ENCODE results near the gene TMEM63C. TPM values are rescaled to one million over a fixed set of nuclear protein-coding genes. Genes with fewer than 3 reads are reported as not detected.

The TMEM63C gene
- total RNA-seq, 1 experiment from 2014 or later, result 0.13 TPM

DNA sequence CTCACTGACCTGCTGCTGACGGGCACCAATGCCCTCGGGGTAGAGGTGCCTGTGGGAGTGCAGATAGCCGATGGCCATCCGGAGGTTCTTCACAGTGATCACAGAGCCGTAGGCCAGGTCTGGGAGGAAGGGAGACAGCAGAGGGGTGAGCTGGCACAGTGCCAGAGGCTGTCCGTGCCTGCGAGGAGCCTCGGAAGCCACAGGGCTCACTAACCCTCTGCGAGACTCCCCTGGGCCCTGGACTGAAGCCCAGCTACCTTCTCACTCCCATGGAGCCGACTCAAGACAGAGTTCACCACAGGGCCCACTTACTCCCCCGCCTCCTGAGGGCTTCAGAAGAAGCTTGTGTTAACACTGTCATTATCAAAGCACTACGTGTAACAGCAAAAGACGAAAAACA, 114.6 kb downstream of the TMEM63C start:
- TF ChIP-seq, protein P1, sequence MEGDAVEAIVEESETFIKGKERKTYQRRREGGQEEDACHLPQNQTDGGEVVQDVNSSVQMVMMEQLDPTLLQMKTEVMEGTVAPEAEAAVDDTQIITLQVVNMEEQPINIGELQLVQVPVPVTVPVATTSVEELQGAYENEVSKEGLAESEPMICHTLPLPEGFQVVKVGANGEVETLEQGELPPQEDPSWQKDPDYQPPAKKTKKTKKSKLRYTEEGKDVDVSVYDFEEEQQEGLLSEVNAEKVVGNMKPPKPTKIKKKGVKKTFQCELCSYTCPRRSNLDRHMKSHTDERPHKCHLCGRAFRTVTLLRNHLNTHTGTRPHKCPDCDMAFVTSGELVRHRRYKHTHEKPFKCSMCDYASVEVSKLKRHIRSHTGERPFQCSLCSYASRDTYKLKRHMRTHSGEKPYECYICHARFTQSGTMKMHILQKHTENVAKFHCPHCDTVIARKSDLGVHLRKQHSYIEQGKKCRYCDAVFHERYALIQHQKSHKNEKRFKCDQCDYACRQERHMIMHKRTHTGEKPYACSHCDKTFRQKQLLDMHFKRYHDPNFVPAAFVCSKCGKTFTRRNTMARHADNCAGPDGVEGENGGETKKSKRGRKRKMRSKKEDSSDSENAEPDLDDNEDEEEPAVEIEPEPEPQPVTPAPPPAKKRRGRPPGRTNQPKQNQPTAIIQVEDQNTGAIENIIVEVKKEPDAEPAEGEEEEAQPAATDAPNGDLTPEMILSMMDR (conservative IDR thresholded peaks at IDR 0.05; ENCODE audit: low read depth, low read length), result no peak
- TF ChIP-seq EZH2 (IDR thresholded peaks at IDR 0.05; ENCODE audit: borderline replicate concordance, low read depth, low read length, poor library complexity, severe bottlenecking), result no peak
- Histone ChIP-seq H3K27me3 (replicated peaks; ENCODE audit: insufficient read depth, low read depth, low read length, poor library complexity) (no peaks in the 10 kb centered on the region), H3K4me1 (ENCODE audit: insufficient read depth, low read length, poor library complexity, severe bottlenecking) (no peaks in the 10 kb centered on the region), H3K4me3 (ENCODE audit: low read depth, low read length, poor library complexity, severe bottlenecking) (no peak overlapping the region), H3K27ac (ENCODE audit: low read depth, low read length, poor library complexity, severe bottlenecking) (no peak overlapping the region), H3K36me3 (ENCODE audit: insufficient read depth, low read length, poor library complexity, severe bottlenecking) (peaks cover 2% of the 10 kb centered on the region), H3K9me3 (ENCODE audit: low read depth, low read length, poor library complexity, severe bottlenecking) (no peaks in the 10 kb centered on the region)
- no peak for DNase-seq (ENCODE audit: low spot score)
- POLR2A ChIA-PET (ENCODE audit: low non-redundant PET), result no interaction called here
- CTCF ChIA-PET, result no interaction called here
- no TSS peak for BruUV-seq (replicated peaks)
- intact Hi-C loops (cut with micrococcal nuclease; ENCODE audit: unreplicated experiment), result no loop called here

DNA sequence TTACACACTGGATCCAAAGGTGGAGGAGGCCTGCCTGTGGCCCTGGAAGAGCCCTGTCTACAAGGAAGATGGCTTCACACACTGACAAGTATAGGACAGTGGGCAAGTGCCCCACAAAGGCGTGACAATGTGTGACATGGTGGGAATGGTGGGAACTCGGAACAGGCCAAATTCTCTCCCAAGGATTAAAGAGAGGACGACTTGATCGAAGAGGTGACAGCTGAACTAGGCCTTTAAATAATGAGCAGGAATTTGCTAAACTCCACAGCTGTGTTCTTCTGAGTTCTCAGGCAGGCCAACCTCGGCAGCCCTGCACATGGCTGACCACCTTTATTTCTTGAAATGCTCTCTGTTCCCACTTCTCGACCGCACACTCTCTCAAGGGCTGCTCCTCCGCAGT, 115.3 kb downstream of the TMEM63C start:
- intact Hi-C loops (cut with micrococcal nuclease; ENCODE audit: unreplicated experiment), result no loop called here
- TF ChIP-seq, protein P1 (conservative IDR thresholded peaks at IDR 0.05; ENCODE audit: low read depth, low read length), result no peak
- TF ChIP-seq EZH2 (IDR thresholded peaks at IDR 0.05; ENCODE audit: borderline replicate concordance, low read depth, low read length, poor library complexity, severe bottlenecking), result no peak
- Histone ChIP-seq H3K36me3 (ENCODE audit: insufficient read depth, low read length, poor library complexity, severe bottlenecking) (peaks cover 2% of the 10 kb centered on the region), H3K4me3 (ENCODE audit: low read depth, low read length, poor library complexity, severe bottlenecking) (no peak overlapping the region), H3K27me3 (replicated peaks; ENCODE audit: insufficient read depth, low read depth, low read length, poor library complexity) (no peaks in the 10 kb centered on the region), H3K4me1 (ENCODE audit: insufficient read depth, low read length, poor library complexity, severe bottlenecking) (no peaks in the 10 kb centered on the region), H3K27ac (ENCODE audit: low read depth, low read length, poor library complexity, severe bottlenecking) (no peak overlapping the region), H3K9me3 (ENCODE audit: low read depth, low read length, poor library complexity, severe bottlenecking) (no peaks in the 10 kb centered on the region)
- POLR2A ChIA-PET (ENCODE audit: low non-redundant PET), result no interaction called here
- BruUV-seq (replicated peaks), result no TSS peak
- no peak for DNase-seq (ENCODE audit: low spot score)
- CTCF ChIA-PET, result no interaction called here

DNA sequence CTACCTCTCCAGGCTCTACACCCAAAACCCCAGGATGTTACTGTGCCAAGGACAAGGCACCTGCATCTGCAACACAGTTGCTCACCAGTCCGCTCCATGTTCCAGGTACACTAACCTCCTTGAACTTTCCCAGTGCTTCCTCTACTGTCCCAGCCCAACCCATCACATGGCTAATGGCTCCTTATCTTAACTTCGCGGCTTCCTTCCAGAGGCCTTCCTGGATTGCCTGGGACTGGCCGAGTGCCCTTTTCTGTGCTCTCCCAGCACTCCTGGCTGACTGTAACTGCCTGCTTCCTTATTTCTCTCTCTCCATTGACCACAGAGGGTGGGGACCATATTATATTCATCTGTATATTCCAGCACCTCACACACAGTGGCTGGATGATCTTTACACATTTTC, 118.2 kb downstream of the TMEM63C start:
- Histone ChIP-seq H3K4me1 (ENCODE audit: insufficient read depth, low read length, poor library complexity, severe bottlenecking) (no peaks in the 10 kb centered on the region), H3K4me3 (ENCODE audit: low read depth, low read length, poor library complexity, severe bottlenecking) (no peak overlapping the region), H3K27ac (ENCODE audit: low read depth, low read length, poor library complexity, severe bottlenecking) (no peak overlapping the region), H3K27me3 (replicated peaks; ENCODE audit: insufficient read depth, low read depth, low read length, poor library complexity) (no peaks in the 10 kb centered on the region), H3K36me3 (ENCODE audit: insufficient read depth, low read length, poor library complexity, severe bottlenecking) (peaks cover 2% of the 10 kb centered on the region), H3K9me3 (ENCODE audit: low read depth, low read length, poor library complexity, severe bottlenecking) (no peaks in the 10 kb centered on the region)
- BruUV-seq (replicated peaks), result no TSS peak
- no peak for DNase-seq (ENCODE audit: low spot score)
- ChIA-PET CTCF (no interaction called here), POLR2A (ENCODE audit: low non-redundant PET) (no interaction called here)
- intact Hi-C loops (cut with micrococcal nuclease; ENCODE audit: unreplicated experiment), result no loop called here
- TF ChIP-seq, protein P1 (conservative IDR thresholded peaks at IDR 0.05; ENCODE audit: low read depth, low read length), result no peak
- TF ChIP-seq EZH2 (IDR thresholded peaks at IDR 0.05; ENCODE audit: borderline replicate concordance, low read depth, low read length, poor library complexity, severe bottlenecking), result no peak

Data from A673 (cell line).